GM15510 (cell line): ENCODE data around the gene CAPN9.

Source experiments
- POLR2A ChIP-seq: IDR thresholded peaks from 3 replicates; pipeline ENCODE4 v1.6.1; 2011; ENCODE audit warnings: borderline replicate concordance; ENCODE audit not compliant: insufficient read length; ENCODE audit errors: extremely low read depth

CAPN9 gene

DNA sequence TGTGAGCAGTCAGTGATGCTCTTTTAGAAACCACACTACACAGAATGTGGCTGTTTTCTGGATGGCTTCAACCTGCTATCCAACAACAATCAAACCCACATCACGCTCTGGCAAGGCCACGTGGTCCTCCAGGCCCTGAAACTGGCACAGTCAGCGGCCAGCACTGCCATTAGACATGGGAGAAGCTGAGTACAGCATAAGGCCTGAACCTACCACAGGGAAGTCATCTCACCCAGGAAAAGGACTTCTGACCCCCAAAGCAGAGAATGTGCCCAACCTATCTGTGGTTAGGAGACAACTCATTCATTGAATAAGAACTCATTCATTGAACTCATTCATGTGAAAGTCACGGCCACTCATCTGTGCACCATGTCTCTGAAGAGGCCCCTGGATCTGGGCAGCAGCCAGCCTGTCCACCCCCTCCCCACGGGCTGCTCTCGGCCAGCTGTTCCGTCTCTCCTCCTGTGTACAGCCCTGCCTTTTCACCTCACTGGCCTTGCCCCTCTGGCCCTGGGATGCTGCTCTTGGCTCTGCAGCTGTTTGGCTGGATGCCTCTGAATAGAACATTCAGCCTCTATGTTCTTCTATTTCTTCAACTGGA lies 80.0 kb downstream of the CAPN9 start:
- TF ChIP-seq POLR2A = no peak

DNA sequence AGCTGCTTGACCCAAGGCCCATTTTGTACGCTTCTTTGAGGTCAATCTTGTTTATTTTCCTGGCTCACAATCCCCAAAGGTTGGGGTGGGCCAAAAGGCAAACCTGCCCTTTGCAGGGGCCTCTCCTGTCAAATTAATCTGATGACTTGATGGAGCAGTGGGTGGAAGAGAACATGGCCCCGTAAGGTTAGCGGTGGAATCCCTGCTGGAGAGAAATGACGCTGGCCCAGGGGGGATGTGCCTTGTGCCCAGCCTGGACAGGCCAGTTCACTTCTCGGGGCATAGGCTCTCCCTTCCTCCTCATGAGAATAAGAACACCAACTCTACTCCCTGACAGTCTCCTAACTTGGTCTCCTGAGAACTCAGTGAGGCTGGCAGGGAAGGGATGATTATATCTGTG lies 80.6 kb downstream of the CAPN9 start:
- TF ChIP-seq POLR2A = no peak

DNA sequence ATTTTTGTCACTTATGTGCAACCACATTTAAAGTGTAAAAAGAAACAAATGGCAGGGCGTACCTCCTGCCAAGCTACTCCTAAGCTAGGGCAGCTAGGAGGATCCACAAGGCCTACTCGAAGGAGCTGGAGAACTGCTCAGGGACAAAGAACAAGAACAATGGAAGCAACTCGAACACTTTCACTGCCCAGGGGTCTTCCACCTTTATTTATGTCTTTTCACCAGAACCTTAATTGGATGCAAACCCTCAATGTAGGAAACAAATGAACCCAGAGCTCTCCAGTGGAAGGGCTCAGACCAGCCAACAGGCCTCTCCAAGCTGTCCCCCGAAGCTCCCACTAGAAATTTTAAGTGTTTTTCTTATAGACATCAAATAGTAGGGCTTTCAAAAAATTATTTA lies 81.2 kb downstream of the CAPN9 start:
- TF ChIP-seq POLR2A = no peak

DNA sequence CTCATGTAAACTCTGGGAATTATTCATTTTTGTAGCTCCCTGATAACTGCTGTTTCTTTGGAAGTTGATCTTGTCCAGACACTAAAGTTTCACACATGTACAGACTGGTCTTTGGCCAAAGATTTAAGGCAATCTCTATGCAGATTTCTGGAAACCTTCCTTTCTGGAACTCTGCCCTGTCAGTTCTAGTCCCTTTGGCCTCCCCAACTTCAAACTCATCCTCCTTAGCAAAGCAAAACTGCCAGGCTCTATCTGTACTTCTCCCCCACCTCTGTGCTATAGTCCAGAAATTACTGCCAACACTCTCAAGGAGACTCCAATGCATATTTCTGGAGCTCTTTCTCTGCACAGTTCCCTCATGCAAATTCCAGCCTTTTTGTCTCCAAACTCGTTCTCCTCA lies 84.6 kb downstream of the CAPN9 start:
- TF ChIP-seq POLR2A = no peak

DNA sequence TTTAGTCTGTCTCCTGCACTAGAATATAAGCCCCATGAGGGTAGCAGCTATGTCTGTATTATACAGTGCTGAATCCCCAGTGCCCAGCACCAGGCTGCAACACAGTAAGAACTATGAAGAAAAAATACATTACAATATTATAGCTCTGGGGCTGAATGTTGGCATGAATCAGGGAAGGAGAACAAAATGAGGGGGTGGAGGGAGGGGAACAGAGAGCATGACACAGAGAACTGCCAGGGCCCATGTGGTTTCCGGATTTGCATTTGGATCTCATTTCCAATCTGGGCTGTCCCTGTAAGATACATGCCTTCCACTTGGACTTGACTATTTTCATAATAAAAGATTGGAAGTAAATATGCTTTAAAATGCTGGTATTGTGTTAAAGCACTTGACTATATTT lies 85.3 kb downstream of the CAPN9 start:
- TF ChIP-seq POLR2A = no peak

DNA sequence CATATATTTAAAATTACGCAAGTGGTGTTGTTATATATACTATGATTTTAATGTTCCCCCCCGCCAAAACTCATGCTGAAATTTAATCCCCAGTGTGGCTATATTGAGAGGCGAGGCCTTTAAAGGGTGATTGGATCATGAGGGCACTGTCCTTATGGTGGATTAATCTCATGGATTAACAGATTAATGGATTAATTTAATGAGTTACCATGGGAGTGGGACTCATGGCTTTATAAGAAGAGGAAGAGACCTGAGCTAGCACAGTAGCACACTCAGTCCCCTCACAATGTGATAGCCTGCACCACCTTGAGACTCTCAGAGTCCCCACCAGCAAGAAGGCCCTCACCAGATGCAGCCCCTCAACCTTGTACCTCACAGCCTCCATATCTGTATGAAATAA lies 86.3 kb downstream of the CAPN9 start:
- no peak for TF ChIP-seq POLR2A

DNA sequence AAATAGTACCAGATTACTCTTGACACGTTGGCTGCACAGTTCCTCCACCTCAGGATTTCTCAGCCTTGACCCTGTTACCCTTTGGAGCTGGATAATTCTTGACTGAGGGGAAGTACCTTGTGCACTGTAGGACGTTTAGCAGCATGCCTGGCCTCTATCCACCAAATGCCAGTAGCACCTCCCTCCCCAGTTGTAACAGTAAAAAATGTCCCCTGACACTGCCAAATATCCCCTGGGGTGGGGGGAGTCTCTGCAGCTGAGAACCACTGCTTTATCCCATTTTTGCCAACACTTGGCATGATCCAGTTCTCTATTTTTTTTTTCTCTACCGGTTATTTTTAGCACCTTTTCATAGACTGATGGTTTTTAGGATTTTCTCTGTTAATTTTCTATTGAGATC lies 87.1 kb downstream of the CAPN9 start:
- TF ChIP-seq POLR2A = no peak

DNA sequence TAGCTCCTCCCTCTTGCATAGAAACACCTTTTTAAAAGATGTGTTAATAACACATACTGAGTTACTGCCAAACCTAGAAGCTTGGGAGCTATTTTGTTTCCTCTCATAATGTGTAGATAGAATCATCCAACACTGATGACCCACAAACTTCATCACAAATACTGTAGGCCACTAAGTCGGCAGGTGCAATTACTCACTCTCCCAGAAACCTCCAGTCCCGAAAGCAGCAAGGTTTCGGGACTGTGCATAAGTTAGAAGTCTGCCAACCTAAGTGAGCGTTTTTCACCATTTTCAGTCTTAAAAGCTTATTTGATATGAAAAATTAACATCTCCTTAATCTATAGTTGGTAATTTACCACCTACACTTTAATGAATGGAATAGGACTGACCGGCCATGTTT lies 89.2 kb downstream of the CAPN9 start:
- no peak for TF ChIP-seq POLR2A

DNA sequence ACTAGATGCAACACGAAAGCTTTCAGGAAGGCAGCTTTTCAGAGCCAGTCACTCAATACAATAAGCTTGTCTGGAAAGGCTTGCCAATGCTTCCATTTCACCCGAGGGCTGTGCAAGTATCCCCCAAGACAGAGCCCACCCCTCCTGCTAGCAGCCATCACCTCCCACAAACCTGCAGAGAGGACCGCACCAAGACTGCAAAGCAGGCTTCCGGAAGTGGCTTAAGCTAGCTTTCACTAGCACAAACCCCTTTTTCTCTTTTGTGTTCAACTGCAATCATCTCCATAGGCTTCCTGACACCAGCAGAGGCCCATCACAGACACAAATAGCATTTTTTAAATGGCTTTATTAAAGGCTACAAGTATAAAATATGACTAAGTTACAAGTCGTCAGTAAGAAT lies 89.6 kb downstream of the CAPN9 start:
- TF ChIP-seq POLR2A = no peak

DNA sequence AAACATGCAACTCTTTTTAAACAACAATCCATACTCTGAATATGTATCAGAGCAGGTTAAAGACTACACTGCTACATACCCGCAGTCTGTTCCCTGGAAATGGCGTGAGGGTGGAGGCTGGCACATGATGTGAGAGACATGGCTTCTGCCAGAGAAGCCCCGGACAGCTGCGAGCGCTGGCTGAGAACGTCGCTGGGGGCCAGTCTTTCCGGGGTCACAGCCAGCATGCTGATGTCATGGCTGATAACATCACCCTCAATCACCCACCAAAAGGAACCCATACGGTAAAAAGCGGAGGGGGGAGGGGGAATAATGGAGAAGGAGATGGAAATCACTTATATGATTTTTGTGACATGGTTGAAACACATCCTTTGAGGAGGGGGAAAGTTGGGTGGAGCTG lies 92.0 kb downstream of the CAPN9 start:
- TF ChIP-seq POLR2A = no peak

DNA sequence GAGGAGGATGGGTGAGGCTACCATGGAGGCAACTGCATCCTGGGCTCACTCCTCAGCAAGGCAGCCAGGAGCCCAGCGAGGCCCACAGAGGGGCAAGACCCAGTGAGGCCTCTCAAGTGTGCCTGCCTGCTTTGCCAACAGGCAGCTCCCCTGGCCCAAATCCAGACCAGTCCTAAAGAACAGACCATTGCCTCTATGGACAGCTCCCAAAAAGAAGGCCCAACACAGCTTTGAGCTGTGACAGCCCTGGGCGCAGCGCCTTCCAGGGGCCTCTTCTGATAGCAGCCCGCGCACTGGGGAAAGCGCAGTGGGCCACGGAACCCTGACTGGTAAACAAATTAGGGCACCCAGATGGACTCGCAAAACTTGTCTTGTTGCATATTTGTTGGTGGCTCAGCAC lies 95.6 kb downstream of the CAPN9 start:
- TF ChIP-seq POLR2A = no peak

DNA sequence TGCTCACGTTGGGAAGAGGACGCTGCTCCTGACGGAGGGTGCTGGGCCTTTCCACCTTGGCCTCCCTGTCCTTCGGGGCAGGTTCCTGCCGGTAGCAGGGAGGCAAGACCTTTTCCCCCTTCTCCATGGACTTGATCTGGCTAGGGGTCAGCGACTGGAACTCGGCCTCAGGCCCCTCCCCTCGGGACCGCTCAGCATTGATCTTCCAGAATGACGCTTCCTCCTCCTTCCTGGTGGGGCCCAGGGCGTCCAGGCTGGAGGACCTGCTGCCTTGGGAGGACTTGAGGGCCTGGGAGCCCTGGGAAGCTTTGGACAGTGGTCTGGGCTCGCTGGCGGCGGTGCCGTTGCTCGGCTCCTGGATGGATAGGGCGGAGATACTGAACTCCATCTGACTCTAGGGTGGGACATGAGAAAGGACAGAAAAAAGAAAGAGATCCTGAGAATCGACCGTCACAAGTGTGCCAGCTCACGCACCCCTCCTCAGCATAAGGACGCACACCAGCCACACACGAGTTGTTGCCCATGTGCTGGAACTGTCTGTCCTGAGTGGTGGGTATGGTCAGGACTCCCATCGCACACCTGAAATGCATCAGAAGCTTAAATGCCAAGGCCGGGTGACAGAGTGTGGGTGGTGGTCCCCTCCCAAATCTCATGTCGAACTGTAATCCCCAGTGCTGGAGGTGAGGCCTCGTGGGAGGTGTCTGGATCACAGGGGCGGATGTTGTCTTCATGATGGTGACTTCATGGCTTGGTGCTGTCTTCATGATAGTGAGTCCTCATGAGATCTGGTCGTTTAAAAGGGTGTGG lies 96.5 kb downstream of the CAPN9 start:
- TF ChIP-seq POLR2A = no peak

DNA sequence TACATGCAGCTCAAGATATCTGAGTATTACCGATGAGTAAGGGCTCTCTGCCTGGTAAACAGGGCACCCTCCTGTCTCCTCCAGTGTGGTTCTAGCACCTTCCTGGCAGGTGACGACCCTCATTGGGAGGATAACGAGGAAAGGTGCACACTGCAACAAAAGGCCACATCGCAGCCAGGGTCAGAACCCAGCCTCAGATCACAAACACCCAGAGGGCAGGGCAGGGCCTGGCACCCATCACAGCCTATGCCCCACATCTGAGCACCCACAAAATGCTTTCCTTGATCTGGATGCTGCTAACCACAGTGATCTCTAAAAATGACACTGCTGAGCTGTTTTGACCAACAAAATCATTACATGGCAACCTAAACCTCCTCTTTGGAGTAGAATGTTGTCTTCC lies 97.4 kb downstream of the CAPN9 start:
- TF ChIP-seq POLR2A = no peak

DNA sequence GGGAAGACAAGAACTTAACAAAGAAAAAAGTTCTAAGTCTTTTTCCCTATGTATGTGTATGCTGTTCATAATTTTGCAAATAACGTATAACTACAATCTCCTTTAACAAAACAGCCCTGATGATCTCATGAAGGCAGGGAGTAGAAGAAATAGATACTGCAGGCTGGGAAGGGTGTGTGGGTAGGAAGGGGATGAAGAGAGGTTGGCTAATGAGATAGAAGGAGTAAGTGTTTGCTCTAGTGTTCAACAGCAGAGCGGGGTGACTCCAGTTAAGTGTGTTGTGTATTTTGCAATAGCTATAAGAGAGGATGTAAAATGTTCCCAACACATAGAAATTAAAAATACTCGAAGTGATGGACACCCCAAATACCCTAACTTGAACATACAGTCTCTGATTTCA lies 101.0 kb downstream of the CAPN9 start:
- TF ChIP-seq POLR2A = no peak

DNA sequence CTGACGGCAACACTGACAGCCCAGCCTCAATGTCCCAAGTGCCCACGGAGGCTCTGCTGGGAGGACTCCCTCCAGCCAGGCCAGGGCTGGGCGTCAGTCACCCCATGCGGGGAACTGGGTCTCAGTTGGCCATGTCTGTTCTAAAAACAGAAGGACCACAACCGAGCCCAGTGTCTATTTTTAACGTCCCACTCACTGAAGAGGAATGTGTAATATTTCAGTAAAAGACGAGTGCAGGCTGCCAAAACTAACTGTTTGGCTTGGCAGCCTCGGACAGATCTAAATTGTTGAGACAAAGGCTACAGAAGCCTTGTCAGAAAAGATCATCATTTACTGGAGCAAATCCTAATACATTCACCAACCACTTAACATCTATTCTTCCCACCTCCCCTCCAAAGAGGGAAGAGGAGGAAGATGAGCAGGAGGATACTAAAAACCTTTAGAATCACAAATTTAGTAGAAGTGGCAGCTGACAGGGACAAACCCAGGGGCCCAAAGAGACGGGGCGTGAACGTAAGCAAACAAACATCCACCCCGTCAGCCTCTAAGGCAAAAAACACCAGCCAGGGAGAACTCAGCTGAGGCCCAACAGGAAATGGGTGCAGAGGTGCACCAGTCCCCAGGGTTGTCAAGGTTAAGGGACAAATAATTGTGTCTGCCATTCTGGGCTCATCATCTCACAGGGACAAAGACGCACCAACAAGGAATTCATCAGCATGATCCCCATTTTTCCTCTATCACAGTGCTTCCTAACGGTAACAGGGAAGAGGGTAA lies 102.5 kb downstream of the CAPN9 start:
- no peak for TF ChIP-seq POLR2A

DNA sequence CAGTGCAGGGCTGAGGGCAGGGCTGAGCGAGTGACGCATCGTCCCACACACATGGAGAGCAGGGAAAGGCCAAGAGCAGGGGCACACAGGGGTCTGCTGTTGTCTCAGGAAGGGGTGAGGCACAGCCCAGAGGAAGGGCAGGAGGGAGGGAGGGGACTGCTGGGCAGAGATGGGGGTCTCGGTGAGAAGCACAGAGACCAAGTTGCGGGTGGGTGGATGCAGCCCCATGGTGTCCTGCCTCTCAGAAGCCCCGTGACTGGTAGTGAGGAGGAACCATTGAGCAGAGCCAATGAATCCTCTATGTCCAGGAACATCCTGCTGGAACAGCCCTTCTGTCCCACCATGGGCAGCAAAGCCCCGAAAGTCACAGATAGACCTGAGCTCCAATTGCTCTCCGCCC lies 103.4 kb downstream of the CAPN9 start:
- no peak for TF ChIP-seq POLR2A

DNA sequence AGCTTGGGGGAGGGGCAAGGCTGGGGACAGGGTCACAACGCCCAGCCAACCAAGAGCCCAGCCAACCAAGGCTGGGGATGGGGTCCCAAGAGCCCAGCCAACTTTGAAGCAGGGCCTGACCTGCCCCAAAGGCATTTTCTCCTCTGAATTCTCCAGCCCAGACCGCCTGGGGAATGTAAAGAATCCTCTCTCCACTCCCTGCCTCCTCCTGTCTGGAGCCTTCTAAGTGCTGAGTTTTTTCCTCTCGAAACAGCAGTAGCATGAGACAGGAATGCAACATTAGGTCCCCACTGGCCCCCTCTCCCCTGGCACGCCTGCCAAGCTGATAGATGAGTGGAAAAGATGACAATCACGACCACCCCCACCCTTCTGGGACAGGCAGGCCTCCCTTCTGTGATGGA lies 104.1 kb downstream of the CAPN9 start:
- TF ChIP-seq POLR2A = no peak
